Measurements from ENCODE around the gene PLEKHM3. TPM values are rescaled to one million over a fixed set of nuclear protein-coding genes. Genes with fewer than 3 reads are reported as not detected.

PLEKHM3 gene
- total RNA-seq, 4 donors from 2014 or later, result 19.1 to 26.5 (median 24.0) TPM

GRCh38 chr2:208033701-208034502 lies 8.6 kb upstream of the PLEKHM3 start:
- Histone ChIP-seq H3K9me3 (no peaks in the 10 kb centered on the region), H3K4me1 (no peaks in the 10 kb centered on the region), H3K36me3 (no peaks in the 10 kb centered on the region), H3K27ac (no peak overlapping the region), H3K27me3 (no peaks in the 10 kb centered on the region), H3K4me3 (no peak overlapping the region)
- peak; percentile 70 for DNase-seq
- in situ Hi-C loops (cut with MboI; ENCODE audit: low pct_ligation_motif_present in 1 of 4, low pct_unique_long_range_greater_than_20kb in 1 of 4, low sequenced_read_pairs in 3 of 4) (loop anchor here in 3 of 4 donors (10.0 to 25.0 kb wide), 3 partner anchors 289 to 409 kb away; partner anchors contain the start of gene METTL21A (in 1 of the 3)), intact Hi-C loops (cut with DNase I; ENCODE audit: low total_unique reads) (no loop called here)
- WGBS, 2 donors (ENCODE audit: low coverage in 1 of 2), result 48 to 100% methylated on average over 1 to 4 of the region's 4 CpGs
- no peak for TF ChIP-seq POLR2A (IDR thresholded peaks at IDR 0.05)
- peak in 4 of 5 experiments; percentile 29 to 64 (median 43) for TF ChIP-seq CTCF (IDR thresholded peaks at IDR 0.05)
- TF ChIP-seq EP300 (IDR thresholded peaks at IDR 0.05; ENCODE audit: low read depth), result no peak
- no peak for TF ChIP-seq POLR2AphosphoS5 (IDR thresholded peaks at IDR 0.05)

- Histone ChIP-seq H3K27me3 (no peaks in the 10 kb centered on the region), H3K4me1 (no peaks in the 10 kb centered on the region), H3K36me3 (no peaks in the 10 kb centered on the region), H3K27ac (no peak overlapping the region), H3K9me3 (no peaks in the 10 kb centered on the region), H3K4me3 (no peak overlapping the region)
- no peak for DNase-seq
- intact Hi-C loops (cut with DNase I; ENCODE audit: low total_unique reads) (no loop called here), in situ Hi-C loops (cut with MboI; ENCODE audit: low pct_ligation_motif_present in 1 of 4, low pct_unique_long_range_greater_than_20kb in 1 of 4, low sequenced_read_pairs in 3 of 4) (loop anchor here in 3 of 4 donors (10.0 to 25.0 kb wide), 3 partner anchors 287 to 407 kb away; partner anchors contain the start of gene METTL21A (in 1 of the 3))
- TF ChIP-seq POLR2AphosphoS5 (IDR thresholded peaks at IDR 0.05), result no peak
- no peak for TF ChIP-seq EP300 (IDR thresholded peaks at IDR 0.05; ENCODE audit: low read depth)
- TF ChIP-seq POLR2A (IDR thresholded peaks at IDR 0.05), result no peak
- TF ChIP-seq CTCF (IDR thresholded peaks at IDR 0.05), result no peak
- WGBS, 2 donors (ENCODE audit: low coverage in 1 of 2), result 52% methylated on average over 7 of the region's 7 CpGs; no CpG with 5 or more reads in 1 of the 2 donors
Observed at GRCh38 chr2:208031608-208032019, 6.3 kb upstream of the PLEKHM3 start.

GRCh38 chr2:208025814-208026184 lies 472 bp upstream of the PLEKHM3 start:
- H3K27ac ChIP-seq, result peak overlapping the region; percentile 71 to 87 (median 76)
- intact Hi-C loops (cut with DNase I; ENCODE audit: low total_unique reads), result loop anchor here (10.0 kb wide), 1 partner anchor 261 kb away; the partner anchor contains the start of gene FZD5
- in situ Hi-C loops (cut with MboI; ENCODE audit: low pct_ligation_motif_present in 1 of 4, low pct_unique_long_range_greater_than_20kb in 1 of 4, low sequenced_read_pairs in 3 of 4), result loop anchor here in 1 of 4 donors (25.0 kb wide), 1 partner anchor 288 kb away; no protein-coding TSS in a partner anchor
- WGBS, 2 donors (ENCODE audit: low coverage in 1 of 2), result 50 to 56% methylated on average over 5 to 10 of the region's 10 CpGs
- peak overlapping the region; percentile 45 to 98 (median 72) for H3K4me3 ChIP-seq
- DNase-seq, result no peak
- TF ChIP-seq EP300 (IDR thresholded peaks at IDR 0.05; ENCODE audit: low read depth) (no peak), POLR2A (IDR thresholded peaks at IDR 0.05) (no peak), CTCF (IDR thresholded peaks at IDR 0.05) (no peak), POLR2AphosphoS5 (IDR thresholded peaks at IDR 0.05) (no peak)
- no peaks in the 10 kb centered on the region for H3K36me3 ChIP-seq
- H3K4me1 ChIP-seq, result peaks cover 4 to 19% (median 15%) of the 10 kb centered on the region in 4 donors
- no peaks in the 10 kb centered on the region for H3K9me3 ChIP-seq
- H3K27me3 ChIP-seq, result no peaks in the 10 kb centered on the region

- intact Hi-C loops (cut with DNase I; ENCODE audit: low total_unique reads), result loop anchor here (10.0 kb wide), 1 partner anchor 259 kb away; the partner anchor contains the start of gene FZD5
- Histone ChIP-seq H3K4me3 (peak overlapping the region in 1 of 4 donors; percentile 76), H3K36me3 (no peaks in the 10 kb centered on the region), H3K27me3 (no peaks in the 10 kb centered on the region), H3K9me3 (no peaks in the 10 kb centered on the region), H3K27ac (no peak overlapping the region), H3K4me1 (peaks cover 4 to 20% (median 15%) of the 10 kb centered on the region in 4 donors)
- in situ Hi-C loops (cut with MboI; ENCODE audit: low pct_ligation_motif_present in 1 of 4, low pct_unique_long_range_greater_than_20kb in 1 of 4, low sequenced_read_pairs in 3 of 4), result no loop called here
- no peak for DNase-seq
- TF ChIP-seq EP300 (IDR thresholded peaks at IDR 0.05; ENCODE audit: low read depth) (no peak), POLR2A (IDR thresholded peaks at IDR 0.05) (no peak), POLR2AphosphoS5 (IDR thresholded peaks at IDR 0.05) (no peak), CTCF (IDR thresholded peaks at IDR 0.05) (no peak)
- 83 to 97% methylated on average over 2 to 3 of the region's 3 CpGs for WGBS, 2 donors (ENCODE audit: low coverage in 1 of 2)
Observed at GRCh38 chr2:208024091-208024490, 1.2 kb downstream of the PLEKHM3 start.

Measured in transverse colon (tissue), 4 donors.